ENCODE data around the gene SLCO3A1.
A peak's percentile ranks its signal among the peaks of the same experiment; 100 is the strongest.

The SLCO3A1 gene

DNA sequence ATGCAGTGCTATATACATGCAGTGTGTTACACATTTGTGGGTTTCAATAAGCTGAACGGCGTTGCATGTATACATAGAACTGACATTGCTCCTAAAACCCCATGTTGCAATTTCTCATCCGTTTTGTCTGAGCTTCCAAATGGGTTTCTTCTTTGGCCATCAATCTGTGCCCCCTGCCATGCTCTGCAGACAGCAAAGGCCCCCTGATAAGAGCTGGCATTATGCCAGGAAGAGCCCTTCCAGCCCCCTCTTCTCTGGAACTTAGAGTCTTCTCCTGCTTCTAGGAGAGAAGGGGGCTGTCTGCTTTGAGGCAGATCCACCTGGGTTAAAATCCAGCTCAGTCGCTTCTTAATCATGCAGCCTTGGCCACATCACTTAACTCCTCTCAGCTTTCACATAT is 254.0 kb downstream of the SLCO3A1 start:
- Histone ChIP-seq H4K20me1 (ENCODE audit: insufficient read depth, low read length, poor library complexity, severe bottlenecking) (no peaks in the 10 kb centered on the region), H3K4me1 (ENCODE audit: insufficient read depth, low read length, poor library complexity, severe bottlenecking) (peaks cover 18% of the 10 kb centered on the region), H3K9ac (ENCODE audit: low read depth, low read length, poor library complexity, severe bottlenecking) (no peak overlapping the region), H3K9me2 (replicated peaks; ENCODE audit: low read depth, low read length) (no peaks in the 10 kb centered on the region), H3K4me3 (ENCODE audit: low read length, poor library complexity, severe bottlenecking) (no peak overlapping the region), H3K9me3 (ENCODE audit: insufficient read depth, low read depth, low read length) (no peaks in the 10 kb centered on the region), H3F3A (ENCODE audit: low read depth) (no peaks in the 10 kb centered on the region), H3K27me3 (ENCODE audit: insufficient read depth, low read length, poor library complexity, severe bottlenecking) (no peaks in the 10 kb centered on the region), H3K79me2 (ENCODE audit: insufficient read depth, low read length) (no peaks in the 10 kb centered on the region), H3K4me2 (ENCODE audit: low read depth, low read length, poor library complexity, severe bottlenecking) (no peak overlapping the region), H2AFZ (ENCODE audit: low read length) (no peak overlapping the region), H3K36me3 (ENCODE audit: insufficient read depth, low read length) (no peaks in the 10 kb centered on the region)
- TF ChIP-seq EZH2phosphoT487 (IDR thresholded peaks at IDR 0.05; ENCODE audit: borderline replicate concordance) = no peak
- TF ChIP-seq, protein P1, sequence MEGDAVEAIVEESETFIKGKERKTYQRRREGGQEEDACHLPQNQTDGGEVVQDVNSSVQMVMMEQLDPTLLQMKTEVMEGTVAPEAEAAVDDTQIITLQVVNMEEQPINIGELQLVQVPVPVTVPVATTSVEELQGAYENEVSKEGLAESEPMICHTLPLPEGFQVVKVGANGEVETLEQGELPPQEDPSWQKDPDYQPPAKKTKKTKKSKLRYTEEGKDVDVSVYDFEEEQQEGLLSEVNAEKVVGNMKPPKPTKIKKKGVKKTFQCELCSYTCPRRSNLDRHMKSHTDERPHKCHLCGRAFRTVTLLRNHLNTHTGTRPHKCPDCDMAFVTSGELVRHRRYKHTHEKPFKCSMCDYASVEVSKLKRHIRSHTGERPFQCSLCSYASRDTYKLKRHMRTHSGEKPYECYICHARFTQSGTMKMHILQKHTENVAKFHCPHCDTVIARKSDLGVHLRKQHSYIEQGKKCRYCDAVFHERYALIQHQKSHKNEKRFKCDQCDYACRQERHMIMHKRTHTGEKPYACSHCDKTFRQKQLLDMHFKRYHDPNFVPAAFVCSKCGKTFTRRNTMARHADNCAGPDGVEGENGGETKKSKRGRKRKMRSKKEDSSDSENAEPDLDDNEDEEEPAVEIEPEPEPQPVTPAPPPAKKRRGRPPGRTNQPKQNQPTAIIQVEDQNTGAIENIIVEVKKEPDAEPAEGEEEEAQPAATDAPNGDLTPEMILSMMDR (conservative IDR thresholded peaks at IDR 0.05; ENCODE audit: low read length) = no peak

DNA sequence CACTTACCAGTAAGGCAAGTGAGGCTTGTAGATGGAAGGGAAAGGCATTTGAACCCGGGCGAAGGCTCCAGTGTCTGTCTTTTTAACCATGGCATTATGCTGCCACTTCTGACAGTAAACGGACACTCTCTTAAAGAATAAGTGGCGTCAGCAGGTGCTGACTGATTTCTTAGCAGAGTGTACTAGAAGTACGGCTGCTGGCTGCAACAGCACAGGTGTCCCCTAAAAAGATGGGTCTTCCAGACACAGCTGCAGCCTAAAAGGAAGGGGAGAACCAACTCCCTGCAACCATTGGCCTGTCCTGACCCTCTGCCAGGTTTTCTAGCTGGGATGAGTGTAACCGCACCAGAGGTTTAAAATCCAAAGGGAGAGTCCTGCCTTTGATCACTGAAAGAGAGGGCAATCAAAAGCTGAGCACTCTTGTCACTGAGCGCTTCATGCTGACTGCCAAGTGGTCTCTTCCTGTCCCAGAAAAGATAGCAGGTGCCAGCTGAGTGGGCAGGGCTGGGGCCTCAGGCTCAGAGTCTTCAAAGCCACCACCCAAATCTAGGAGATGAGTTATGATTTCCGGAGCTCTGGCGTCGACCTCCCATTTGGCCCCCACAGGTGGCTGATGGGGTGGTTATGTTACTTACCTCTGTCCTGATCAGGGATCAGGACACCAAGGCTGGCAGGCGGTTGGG is 255.8 kb downstream of the SLCO3A1 start:
- Histone ChIP-seq H3K36me3 (ENCODE audit: insufficient read depth, low read length) (no peaks in the 10 kb centered on the region), H3K4me2 (ENCODE audit: low read depth, low read length, poor library complexity, severe bottlenecking) (peak overlapping the region; percentile 38), H3F3A (ENCODE audit: low read depth) (no peaks in the 10 kb centered on the region), H3K9me3 (ENCODE audit: insufficient read depth, low read depth, low read length) (no peaks in the 10 kb centered on the region), H2AFZ (ENCODE audit: low read length) (no peak overlapping the region), H3K9me2 (replicated peaks; ENCODE audit: low read depth, low read length) (no peaks in the 10 kb centered on the region), H3K4me1 (ENCODE audit: insufficient read depth, low read length, poor library complexity, severe bottlenecking) (peaks cover 18% of the 10 kb centered on the region), H3K9ac (ENCODE audit: low read depth, low read length, poor library complexity, severe bottlenecking) (no peak overlapping the region), H3K27me3 (ENCODE audit: insufficient read depth, low read length, poor library complexity, severe bottlenecking) (no peaks in the 10 kb centered on the region), H4K20me1 (ENCODE audit: insufficient read depth, low read length, poor library complexity, severe bottlenecking) (no peaks in the 10 kb centered on the region), H3K4me3 (ENCODE audit: low read length, poor library complexity, severe bottlenecking) (peak overlapping the region; percentile 18), H3K79me2 (ENCODE audit: insufficient read depth, low read length) (no peaks in the 10 kb centered on the region)
- no peak for TF ChIP-seq EZH2phosphoT487 (IDR thresholded peaks at IDR 0.05; ENCODE audit: borderline replicate concordance)
- TF ChIP-seq, protein P1 (conservative IDR thresholded peaks at IDR 0.05; ENCODE audit: low read length) = no peak

DNA sequence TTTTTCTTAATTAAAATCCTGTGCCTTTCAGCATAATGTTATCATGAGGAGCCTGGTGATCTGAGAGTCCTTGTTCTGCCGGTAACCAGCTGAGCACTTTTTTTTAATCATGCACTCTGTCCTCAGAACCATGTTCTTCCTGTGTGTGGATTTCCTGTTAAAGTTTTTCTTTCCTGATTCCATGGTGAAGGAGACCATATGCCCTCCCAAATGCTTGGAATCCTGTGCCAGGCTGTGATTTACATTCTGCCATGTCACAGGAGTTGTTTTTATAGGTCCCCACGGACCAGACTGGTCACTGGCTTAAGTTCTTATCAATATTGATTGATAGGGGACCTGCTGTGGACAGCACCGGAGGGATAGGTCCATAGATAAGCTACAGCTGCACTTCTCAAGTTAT is 257.8 kb downstream of the SLCO3A1 start:
- H3K9me3 ChIP-seq (ENCODE audit: insufficient read depth, low read depth, low read length) = no peaks in the 10 kb centered on the region
- no peak overlapping the region for H2AFZ ChIP-seq (ENCODE audit: low read length)
- H4K20me1 ChIP-seq (ENCODE audit: insufficient read depth, low read length, poor library complexity, severe bottlenecking) = no peaks in the 10 kb centered on the region
- no peak overlapping the region for H3K9ac ChIP-seq (ENCODE audit: low read depth, low read length, poor library complexity, severe bottlenecking)
- no peaks in the 10 kb centered on the region for H3F3A ChIP-seq (ENCODE audit: low read depth)
- H3K4me3 ChIP-seq (ENCODE audit: low read length, poor library complexity, severe bottlenecking) = no peak overlapping the region
- H3K4me1 ChIP-seq (ENCODE audit: insufficient read depth, low read length, poor library complexity, severe bottlenecking) = peaks cover 20% of the 10 kb centered on the region
- H3K9me2 ChIP-seq (replicated peaks; ENCODE audit: low read depth, low read length) = no peaks in the 10 kb centered on the region
- no peaks in the 10 kb centered on the region for H3K79me2 ChIP-seq (ENCODE audit: insufficient read depth, low read length)
- no peaks in the 10 kb centered on the region for H3K27me3 ChIP-seq (ENCODE audit: insufficient read depth, low read length, poor library complexity, severe bottlenecking)
- no peak for TF ChIP-seq EZH2phosphoT487 (IDR thresholded peaks at IDR 0.05; ENCODE audit: borderline replicate concordance)
- TF ChIP-seq, protein P1 (conservative IDR thresholded peaks at IDR 0.05; ENCODE audit: low read length) = no peak
- H3K36me3 ChIP-seq (ENCODE audit: insufficient read depth, low read length) = no peaks in the 10 kb centered on the region
- H3K4me2 ChIP-seq (ENCODE audit: low read depth, low read length, poor library complexity, severe bottlenecking) = no peak overlapping the region

Data from Loucy (cell line).